Measurements from ENCODE around the gene FAM43A.

GRCh38 chr3:194682694-194683310, 2.9 kb upstream of the FAM43A start:
- TF ChIP-seq GATA3 (IDR thresholded peaks at IDR 0.05; ENCODE audit: low read depth, low read length) (no peak), GATA2 (IDR thresholded peaks at IDR 0.05; ENCODE audit: low read depth, low read length) (no peak)
